CD1c-positive myeloid dendritic cell (primary cell): ENCODE data around the gene NAP1L1.
"Not testable (repeated sequence)": the region's sequence is repeated elsewhere in the genome, so short reads cannot be mapped to it uniquely, and the experiment has no call there.

Source experiments
- DNase-seq: peaks from one replicate; pipeline ENCODE4 v3.0.0-alpha.2; 2016; ENCODE audit errors: extremely low spot score

The NAP1L1 gene

DNA sequence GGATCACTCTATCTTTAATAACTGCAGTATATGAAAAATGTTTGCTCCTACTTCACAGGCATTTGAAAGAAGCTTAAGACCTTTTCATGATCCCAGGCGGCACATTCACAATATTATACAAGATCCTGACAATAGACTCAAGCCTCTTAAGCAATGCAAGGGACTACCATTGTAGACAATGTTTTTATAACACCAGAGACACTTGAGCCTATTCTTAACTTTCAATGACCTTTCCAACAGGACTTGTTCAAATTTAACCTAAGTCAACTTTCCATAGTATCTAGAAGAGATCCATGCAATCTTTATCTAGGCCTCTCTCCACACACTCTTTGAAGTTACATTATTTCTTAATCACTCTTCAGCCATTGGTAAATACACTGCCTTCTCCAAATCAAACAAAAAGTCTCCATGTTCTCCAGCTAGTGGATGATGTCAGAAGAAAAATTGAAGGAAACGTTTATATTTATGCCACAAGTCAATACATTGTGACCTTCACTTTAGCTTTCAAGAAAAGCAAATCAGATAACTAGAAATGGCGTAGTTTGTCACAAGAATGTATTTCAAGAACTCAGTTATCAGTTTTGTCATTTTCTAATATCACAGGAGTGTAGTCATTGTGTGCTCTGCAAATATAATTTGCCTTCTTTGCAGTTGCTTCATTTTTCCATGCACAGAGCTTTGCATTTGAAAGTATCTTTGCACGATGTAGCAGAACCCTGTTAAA is 94.1 kb downstream of the NAP1L1 start:
- DNase-seq, result no peak

DNA sequence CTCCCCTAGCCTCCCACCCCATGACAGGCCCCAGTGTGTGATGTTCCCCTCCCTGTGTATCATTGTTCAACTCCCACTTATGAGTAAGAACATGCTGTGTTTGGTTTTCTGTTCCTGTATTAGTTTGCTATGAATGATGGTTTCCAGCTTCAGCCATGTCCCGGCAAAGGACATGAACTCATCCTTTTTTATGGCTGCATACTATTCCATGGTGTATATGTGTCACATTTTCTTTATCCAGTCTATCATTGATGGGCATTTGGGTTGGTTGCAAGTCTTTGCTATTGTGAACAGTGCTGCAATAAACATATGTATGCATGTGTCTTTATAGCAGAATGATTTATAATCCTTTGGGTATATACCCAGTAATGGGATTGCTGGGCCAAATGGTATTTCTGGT is 96.8 kb downstream of the NAP1L1 start:
- DNase-seq, result not testable (repeated sequence)
